H1 (cell line): ENCODE measurements around the gene RBM19. TPM values are rescaled to one million over a fixed set of nuclear protein-coding genes. Genes with fewer than 3 reads are reported as not detected.

Experiments
- ASH2L ChIP-seq: fragments of 200-600, 300-600 bp; sonication (generic); IDR thresholded peaks from one replicate; pipeline ENCODE4 v1.7.1; 2017; ENCODE audit warnings: low read length
- BCL11A ChIP-seq, 2 experiments: IDR thresholded peaks; one replicate each; pipeline ENCODE4 v1.6.1; 2011; ENCODE audit warnings: low read depth in 2 of 2, low read length in 2 of 2, mild to moderate bottlenecking in 2 of 2
- CHD7 ChIP-seq: fragments of 300-600 bp; sonication (generic); IDR thresholded peaks from 2 replicates; pipeline ENCODE4 v1.7.1; 2012; ENCODE audit warnings: low read length, moderate library complexity, mild to moderate bottlenecking, inconsistent platforms; ENCODE audit not compliant: insufficient replicate concordance
- HDAC2 ChIP-seq, 2 experiments: fragments of 300-600 bp in 1 of 2; sonication (generic) in 1 of 2; IDR thresholded peaks; 2 replicates each; pipeline ENCODE4 v1.6.1; 2011 to 2012; ENCODE audit warnings: low read depth in 2 of 2, low read length in 2 of 2, mild to moderate bottlenecking in 2 of 2, moderate library complexity in 2 of 2, borderline replicate concordance in 1 of 2, inconsistent platforms in 1 of 2
- RNF2 ChIP-seq: fragments of 200-900, 300-1000 bp; sonication (generic); IDR thresholded peaks from 2 replicates; pipeline ENCODE4 v1.7.1; 2016; ENCODE audit warnings: borderline replicate concordance, low read depth, mild to moderate bottlenecking, antibody characterized with exemption, low read length; ENCODE audit not compliant: poor library complexity, severe bottlenecking; ENCODE audit errors: missing control alignments
- SP2 ChIP-seq: IDR thresholded peaks from 2 replicates; pipeline ENCODE4 v1.6.1; 2012; ENCODE audit warnings: mild to moderate bottlenecking, low read length, inconsistent platforms
- TCF12 ChIP-seq: IDR thresholded peaks from 2 replicates; pipeline ENCODE4 v1.6.1; 2011; ENCODE audit warnings: low read depth, mild to moderate bottlenecking, low read length
- polyA plus RNA-seq, 7 experiments: library from polyadenylated mRNA; depleted of rRNA in 3 of 7; stranded (reverse) in 5 of 7; unstranded in 2 of 7; fragments of >200 nt in 5 of 7; fragments of 200-250 nt in 2 of 7; gene quantifications; 1 replicate in 5 of 7; 2 replicates in 1 of 7; 4 replicates in 1 of 7; pipeline versions ENCODE4 v1.2.1 to v1.2.3, GENCODE V29; 2011 to 2013; ENCODE audit warnings: missing spikeins in 2 of 7, mixed read lengths in 2 of 7
- total RNA-seq: library from RNA; stranded (reverse); fragmentation: NEBNext Ultra II Directional; extraction: Animal tissue kit (Norgen Biotek cat#: 25700); gene quantifications from 2 replicates; pipeline ENCODE4 v1.2.1, GENCODE V29; 2021
- TF ChIP-seq, protein P1 (sequence below): IDR thresholded peaks from 2 replicates; pipeline ENCODE4 v1.6.1; 2012; ENCODE audit warnings: inconsistent platforms

The RBM19 gene
- total and polyA plus RNA-seq, 2 of the 8 experiments (the other 6 are each of a cell fraction or from before 2014, with no cell fraction given): 23.4 to 61.9 TPM

DNA sequence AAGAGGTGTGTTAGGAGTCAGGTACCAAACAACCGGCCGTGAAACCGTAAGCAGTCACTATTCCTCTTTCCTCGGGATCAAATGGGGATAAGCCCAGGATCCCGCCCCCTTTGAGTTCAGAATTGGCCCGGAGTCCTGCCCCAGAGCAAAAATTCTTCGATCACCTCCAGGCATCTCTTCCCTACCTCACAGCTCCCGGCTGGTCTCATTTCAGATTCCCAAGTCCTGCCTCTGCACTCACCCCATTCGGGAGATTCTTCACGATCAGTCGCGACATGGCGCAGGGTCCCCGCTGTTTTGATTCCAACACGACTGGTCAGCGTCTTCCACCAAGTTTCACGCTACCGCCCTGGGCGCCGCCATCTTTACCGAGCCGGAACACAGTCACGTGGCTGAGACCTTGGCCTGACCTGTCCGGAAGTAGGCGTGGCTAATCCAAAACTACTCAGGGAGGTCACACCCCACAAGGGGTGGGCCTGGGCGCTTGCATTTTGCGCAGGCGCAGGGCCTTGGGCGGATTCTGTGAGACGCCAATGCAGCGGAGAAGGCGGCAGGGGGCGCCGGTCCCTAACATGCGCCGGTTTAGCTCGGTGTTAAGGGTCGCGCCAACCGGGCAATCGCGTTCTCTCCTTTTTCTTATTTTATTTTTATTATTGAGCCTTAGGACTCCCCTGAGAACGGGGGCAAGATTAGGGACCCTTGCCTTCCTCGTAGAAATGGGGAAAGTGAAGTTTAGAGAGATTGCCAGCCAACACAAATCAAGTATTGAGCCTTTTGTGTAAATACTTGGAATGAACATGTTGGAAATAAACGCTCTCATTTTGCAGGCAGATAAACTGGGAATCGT, at the start of gene RBM19 (continued):
- TF ChIP-seq CHD7: no peak
- no peak for TF ChIP-seq TCF12
- peak in 1 of 2 experiments; percentile 99; a peak in 2 of 4 replicates for TF ChIP-seq HDAC2 (IDR thresholded peaks at IDR 0.05; ENCODE audit: borderline replicate concordance in 1 of 2, low read depth in 2 of 2, low read length in 2 of 2)
- no peak for TF ChIP-seq SP2
- TF ChIP-seq ASH2L: peak; percentile 64
- no peak for TF ChIP-seq RNF2
- TF ChIP-seq, protein P1, sequence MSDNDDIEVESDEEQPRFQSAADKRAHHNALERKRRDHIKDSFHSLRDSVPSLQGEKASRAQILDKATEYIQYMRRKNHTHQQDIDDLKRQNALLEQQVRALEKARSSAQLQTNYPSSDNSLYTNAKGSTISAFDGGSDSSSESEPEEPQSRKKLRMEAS: peak; percentile 89
- no peak for TF ChIP-seq BCL11A (IDR thresholded peaks at IDR 0.05; ENCODE audit: low read depth in 2 of 2, low read length in 2 of 2)
